GM19238 (cell line): ENCODE data around the gene LHX2.
"Not testable (repeated sequence)": the region's sequence is repeated elsewhere in the genome, so short reads cannot be mapped to it uniquely, and the experiment has no call there.

Experiments
- DNase-seq: peaks from one replicate; pipeline ENCODE4 v3.0.0; 2011; ENCODE audit warnings: low spot score; ENCODE audit not compliant: insufficient read length

Gene LHX2

GRCh38 chr9:124011460-124012301, at the start of gene LHX2:
LHX2 (plus strand) TSS chr9:124011768; CDS start chr9:124012349, 581 bp downstream.
- DNase-seq, result no peak

GRCh38 chr9:123964761-123965160, 46.8 kb upstream of the LHX2 start:
- no peak for DNase-seq

GRCh38 chr9:123965801-123966686, 45.5 kb upstream of the LHX2 start:
- no peak for DNase-seq

- DNase-seq, result no peak
Measured at GRCh38 chr9:123967323-123967722, 44.2 kb upstream of the LHX2 start.

- DNase-seq, result no peak
Measured at GRCh38 chr9:123972618-123973017, 39.0 kb upstream of the LHX2 start.

- no peak for DNase-seq
Measured at GRCh38 chr9:123973590-123974223, 37.9 kb upstream of the LHX2 start.

GRCh38 chr9:123974471-123974870, 37.1 kb upstream of the LHX2 start:
- DNase-seq, result no peak

- no peak for DNase-seq
Measured at GRCh38 chr9:123975871-123976270, 35.7 kb upstream of the LHX2 start.

GRCh38 chr9:123976579-123976978, 35.0 kb upstream of the LHX2 start:
- DNase-seq, result not testable (repeated sequence)

GRCh38 chr9:123978981-123979380, 32.6 kb upstream of the LHX2 start:
- DNase-seq, result no peak

- DNase-seq, result no peak
Measured at GRCh38 chr9:123982535-123982934, 29.0 kb upstream of the LHX2 start.

- no peak for DNase-seq
Measured at GRCh38 chr9:123983047-123983446, 28.5 kb upstream of the LHX2 start.

GRCh38 chr9:123984802-123985201, 26.8 kb upstream of the LHX2 start:
- no peak for DNase-seq

- no peak for DNase-seq
Measured at GRCh38 chr9:123985869-123986268, 25.7 kb upstream of the LHX2 start.

- no peak for DNase-seq
Measured at GRCh38 chr9:123990427-123990826, 21.1 kb upstream of the LHX2 start.

GRCh38 chr9:123992679-123993078, 18.9 kb upstream of the LHX2 start:
- DNase-seq, result not testable (repeated sequence)

- DNase-seq, result no peak
Measured at GRCh38 chr9:123996731-123997421, 14.7 kb upstream of the LHX2 start.

GRCh38 chr9:123997665-123998277, 13.8 kb upstream of the LHX2 start:
- DNase-seq, result no peak

- DNase-seq, result no peak
Measured at GRCh38 chr9:123998278-123998925, 13.2 kb upstream of the LHX2 start.

GRCh38 chr9:123998970-123999621, 12.5 kb upstream of the LHX2 start:
- no peak for DNase-seq
